Common myeloid progenitor, CD34-positive (primary cell): ENCODE data around the gene PSMC4.

Experiments
- CTCF ChIA-PET: fragments of 350-600 bp; sonication (Branson Sonifier 250); formaldehyde crosslinking; loops from one replicate; lab custom pipeline; 2021; ENCODE audit warnings: antibody characterized with exemption; lab: Charles Lee
- POLR2A ChIA-PET: fragments of 350-600 bp; sonication (Branson Sonifier 250); formaldehyde crosslinking; loops from one replicate; lab custom pipeline; 2021; ENCODE audit warnings: antibody characterized with exemption; lab: Charles Lee
- DNase-seq, 3 donors: peaks; one replicate each; pipeline versions ENCODE4 v3.0.0 to v3.0.0-alpha.2; 2013
- H3K27ac ChIP-seq, 2 experiments: 1 replicate in 1 of 2; 2 replicates in 1 of 2; pipeline ENCODE4 v1.7.0; 2013; ENCODE audit warnings: inconsistent platforms in 2 of 2, low read length in 2 of 2, mild to moderate bottlenecking in 2 of 2, low read depth in 1 of 2, moderate library complexity in 1 of 2; ENCODE audit not compliant: severe bottlenecking in 2 of 2, insufficient read depth in 1 of 2, poor library complexity in 1 of 2
- H3K27me3 ChIP-seq, 5 experiments: replicated peaks in 2 of 5; 1 replicate in 3 of 5; 2 replicates in 2 of 5; pipeline versions ENCODE4 v1.6.1 to v1.7.0; 2013; ENCODE audit warnings: low read length in 4 of 5, mild to moderate bottlenecking in 2 of 5, moderate library complexity in 2 of 5, inconsistent platforms in 1 of 5; ENCODE audit not compliant: insufficient read depth in 5 of 5, control insufficient read depth in 4 of 5
- H3K36me3 ChIP-seq, 4 experiments: 1 replicate in 2 of 4; 2 replicates in 2 of 4; pipeline versions ENCODE4 v1.6.1 to v1.7.0; 2013; ENCODE audit warnings: low read length in 3 of 4, control low read depth in 1 of 4, mild to moderate bottlenecking in 1 of 4; ENCODE audit not compliant: control insufficient read depth in 4 of 4, insufficient read depth in 4 of 4
- H3K4me1 ChIP-seq, 4 experiments: 1 replicate in 3 of 4; 2 replicates in 1 of 4; pipeline versions ENCODE4 v1.6.1 to v1.7.1; 2013; ENCODE audit warnings: low read length in 3 of 4, mild to moderate bottlenecking in 3 of 4, control low read depth in 1 of 4, inconsistent platforms in 1 of 4, moderate library complexity in 1 of 4; ENCODE audit not compliant: control insufficient read depth in 4 of 4, insufficient read depth in 4 of 4; ENCODE audit errors: control extremely low read depth in 1 of 4
- H3K4me3 ChIP-seq, 7 experiments: 1 replicate in 4 of 7; 2 replicates in 3 of 7; pipeline versions ENCODE4 v1.5.1 to v1.7.0; 2013; ENCODE audit warnings: mild to moderate bottlenecking in 7 of 7, low read length in 6 of 7, moderate library complexity in 6 of 7, inconsistent platforms in 2 of 7, low read depth in 2 of 7, control low read depth in 1 of 7; ENCODE audit not compliant: insufficient read depth in 4 of 7, control insufficient read depth in 1 of 7; ENCODE audit errors: extremely low read depth in 1 of 7
- H3K9me3 ChIP-seq, 5 experiments: 1 replicate in 4 of 5; 2 replicates in 1 of 5; pipeline versions ENCODE4 v1.6.1 to v1.7.1; 2013; ENCODE audit warnings: low read length in 4 of 5, mild to moderate bottlenecking in 2 of 5, inconsistent platforms in 1 of 5, low read depth in 1 of 5, moderate library complexity in 1 of 5; ENCODE audit not compliant: control insufficient read depth in 4 of 5, insufficient read depth in 2 of 5; ENCODE audit errors: control extremely low read depth in 1 of 5
- WGBS: methylation state at CpG from one replicate; pipeline ENCODE4 v1.1.5; 2013; ENCODE audit not compliant: insufficient coverage; 5-methylcytosine and 5-hydroxymethylcytosine counted together

The PSMC4 gene

DNA sequence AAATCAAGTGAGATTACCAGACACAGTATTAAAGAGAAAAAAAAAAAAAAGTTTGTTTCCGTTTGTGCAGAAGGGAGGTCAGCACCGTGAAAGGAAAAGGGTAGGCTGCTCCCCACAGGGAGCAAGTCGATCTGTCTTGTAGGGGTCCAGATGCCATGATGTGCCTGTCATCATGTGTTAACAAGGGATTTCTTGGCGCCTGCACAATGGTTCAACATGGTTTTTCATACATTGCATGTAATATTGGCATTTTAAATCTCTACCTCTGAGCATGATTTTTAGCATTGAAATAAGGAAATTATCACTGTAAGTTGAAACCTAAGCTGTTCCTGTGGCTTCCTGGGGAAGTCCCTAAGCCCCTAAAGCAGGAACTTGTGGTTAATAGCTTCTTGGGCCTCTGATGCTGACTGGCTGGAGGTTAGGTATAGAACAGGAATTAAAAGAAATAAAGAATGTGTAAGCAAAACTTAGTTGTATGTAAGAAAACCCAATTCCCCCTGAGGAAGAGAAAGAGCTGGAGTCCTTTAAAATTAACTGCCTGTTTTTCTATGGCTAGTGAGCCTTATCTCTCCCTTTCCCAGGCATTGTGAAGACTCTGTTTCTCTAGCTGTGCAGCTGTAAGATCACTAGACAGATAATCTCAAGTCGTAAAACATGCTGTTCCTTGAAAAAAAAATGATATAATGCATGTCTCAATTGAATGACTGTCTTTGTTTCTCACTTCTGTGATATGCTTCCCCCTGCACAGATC is 29.2 kb upstream of the PSMC4 start:
- ChIA-PET POLR2A (interaction anchor here (1.4 kb wide), 1 partner anchor 12 kb away, joined by 4 read pairs; no protein-coding TSS in a partner anchor), CTCF (interaction anchor here (1.4 to 2.1 kb wide), 2 partner anchors 12 to 29 kb away, joined by 6 to 13 read pairs; partner anchors contain the start of gene PSMC4)
- no peaks in the 10 kb centered on the region for H3K36me3 ChIP-seq
- H3K27me3 ChIP-seq, result peaks cover 0 to 76% (median 34%) of the 10 kb centered on the region in 5 experiments
- H3K9me3 ChIP-seq, result peaks cover 2 to 16% (median 10%) of the 10 kb centered on the region in 5 experiments
- 0% methylated on average over 3 of the region's 5 CpGs for WGBS
- DNase-seq, result peak; percentile 88 to 97 (median 96)
- H3K27ac ChIP-seq, result no peak overlapping the region
- H3K4me3 ChIP-seq, result peak overlapping the region in 1 of 7 experiments; percentile 19
- H3K4me1 ChIP-seq, result peaks cover 15 to 21% (median 17%) of the 10 kb centered on the region in 4 experiments

DNA sequence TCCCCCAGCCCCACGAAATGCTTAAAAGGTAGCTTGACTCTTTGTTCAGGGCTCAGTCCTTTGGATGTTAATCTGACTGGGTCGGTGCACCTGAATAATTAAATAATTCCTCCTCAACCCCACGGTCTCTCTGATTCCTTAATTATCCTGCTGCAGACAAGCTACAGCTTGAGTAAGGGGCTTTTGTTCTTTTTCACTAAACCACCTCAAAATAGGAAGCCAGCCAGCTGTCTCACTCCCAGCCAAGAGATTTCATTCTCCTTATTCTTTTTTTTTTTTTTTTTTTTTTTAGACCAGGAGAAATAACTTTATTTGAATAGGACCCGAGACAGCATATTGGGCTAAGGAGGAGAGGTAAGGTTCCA is 28.6 kb upstream of the PSMC4 start:
- 14% methylated on average over 2 of the region's 4 CpGs for WGBS
- H3K4me1 ChIP-seq, result peaks cover 15 to 21% (median 17%) of the 10 kb centered on the region in 4 experiments
- no peak overlapping the region for H3K27ac ChIP-seq
- POLR2A ChIA-PET, result interaction anchor here (1.4 kb wide), 1 partner anchor 11 kb away, joined by 4 read pairs; no protein-coding TSS in a partner anchor
- DNase-seq, result no peak
- no peaks in the 10 kb centered on the region for H3K36me3 ChIP-seq
- peaks cover 0 to 73% (median 28%) of the 10 kb centered on the region in 5 experiments for H3K27me3 ChIP-seq
- peaks cover 2 to 16% (median 10%) of the 10 kb centered on the region in 5 experiments for H3K9me3 ChIP-seq
- H3K4me3 ChIP-seq, result peak overlapping the region in 1 of 7 experiments; percentile 19
- CTCF ChIA-PET, result interaction anchor here (1.4 to 2.1 kb wide), 2 partner anchors 11 to 28 kb away, joined by 6 to 13 read pairs; partner anchors contain the start of gene PSMC4

DNA sequence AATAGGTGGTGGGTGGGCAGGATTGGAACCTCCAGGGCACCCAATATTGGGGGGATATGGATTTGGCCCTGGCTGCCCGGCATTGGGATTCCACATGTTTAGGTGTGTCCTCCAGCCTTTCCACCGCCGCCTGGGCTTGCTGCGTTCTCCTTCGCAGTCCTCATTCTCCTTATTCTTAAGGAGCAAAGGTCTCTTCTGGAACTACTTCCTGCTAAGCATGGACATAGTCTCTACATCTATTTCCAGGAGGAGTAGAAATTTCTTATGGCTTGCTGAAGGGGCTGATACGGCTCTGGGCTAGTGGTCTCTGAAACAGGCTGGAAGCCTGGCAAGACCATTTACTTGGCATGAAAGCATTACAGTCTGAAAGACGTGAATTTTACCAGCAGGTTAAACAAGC is 27.4 kb upstream of the PSMC4 start:
- Histone ChIP-seq H3K27me3 (peaks cover 0 to 72% (median 20%) of the 10 kb centered on the region in 5 experiments), H3K4me1 (peaks cover 15 to 21% (median 17%) of the 10 kb centered on the region in 4 experiments), H3K36me3 (no peaks in the 10 kb centered on the region), H3K9me3 (peaks cover 2 to 16% (median 10%) of the 10 kb centered on the region in 5 experiments), H3K27ac (no peak overlapping the region), H3K4me3 (no peak overlapping the region)
- POLR2A ChIA-PET, result interaction anchor here (0.5 kb wide), 1 partner anchor 14 kb away, joined by 3 read pairs; no protein-coding TSS in a partner anchor
- WGBS, result 88% methylated on average over 6 of the region's 7 CpGs
- no peak for DNase-seq
- CTCF ChIA-PET, result no interaction called here

- Histone ChIP-seq H3K27ac (no peak overlapping the region), H3K27me3 (peaks cover 0 to 78% (median 36%) of the 10 kb centered on the region in 5 experiments), H3K9me3 (no peaks in the 10 kb centered on the region), H3K36me3 (no peaks in the 10 kb centered on the region), H3K4me3 (no peak overlapping the region), H3K4me1 (peaks cover 9 to 13% (median 11%) of the 10 kb centered on the region in 4 experiments)
- POLR2A ChIA-PET, result no interaction called here
- WGBS, result 86% methylated on average over 4 of the region's 4 CpGs
- no peak for DNase-seq
- CTCF ChIA-PET, result interaction anchor here (1.2 to 3.1 kb wide), 3 partner anchors 14 to 24 kb away, joined by 3 to 13 read pairs (median 3); partner anchors contain the start of gene PSMC4
Observed at GRCh38 chr19:39946532-39946931, 24.4 kb upstream of the PSMC4 start.

DNA sequence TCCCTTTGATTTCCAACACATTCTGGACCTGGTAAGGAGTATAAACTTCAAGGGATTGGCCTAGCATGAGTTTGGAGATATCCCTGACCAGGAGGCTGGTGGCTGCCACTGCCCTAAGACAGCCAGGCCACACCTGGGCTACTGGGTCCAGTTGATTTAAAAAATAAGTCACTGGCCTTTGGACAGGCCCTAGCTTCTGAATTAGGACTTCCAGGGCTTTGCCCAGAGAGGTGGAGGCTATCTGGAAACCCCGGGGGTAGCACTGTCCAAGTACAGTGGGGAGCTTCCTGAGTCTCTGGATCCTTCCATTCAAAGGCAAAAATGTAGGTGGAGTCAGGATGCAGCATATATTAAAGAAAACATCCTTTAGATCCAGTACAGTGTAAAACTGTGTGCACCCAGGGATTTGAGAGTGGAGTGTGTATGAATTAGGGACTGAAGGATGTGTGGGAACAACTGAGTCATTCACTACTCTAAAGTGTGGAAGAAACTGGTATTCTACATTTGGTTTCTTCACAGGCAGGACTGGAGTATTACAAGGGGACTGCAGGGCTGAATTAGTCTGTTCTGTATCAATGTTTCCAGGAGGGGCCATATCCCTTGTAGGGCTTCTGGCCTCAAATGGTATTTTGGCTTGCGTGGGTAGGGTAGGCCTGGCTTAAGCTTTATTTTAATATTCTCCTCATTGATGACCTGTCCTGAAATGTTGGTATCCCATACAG is 21.8 kb upstream of the PSMC4 start:
- POLR2A ChIA-PET, result no interaction called here

DNA sequence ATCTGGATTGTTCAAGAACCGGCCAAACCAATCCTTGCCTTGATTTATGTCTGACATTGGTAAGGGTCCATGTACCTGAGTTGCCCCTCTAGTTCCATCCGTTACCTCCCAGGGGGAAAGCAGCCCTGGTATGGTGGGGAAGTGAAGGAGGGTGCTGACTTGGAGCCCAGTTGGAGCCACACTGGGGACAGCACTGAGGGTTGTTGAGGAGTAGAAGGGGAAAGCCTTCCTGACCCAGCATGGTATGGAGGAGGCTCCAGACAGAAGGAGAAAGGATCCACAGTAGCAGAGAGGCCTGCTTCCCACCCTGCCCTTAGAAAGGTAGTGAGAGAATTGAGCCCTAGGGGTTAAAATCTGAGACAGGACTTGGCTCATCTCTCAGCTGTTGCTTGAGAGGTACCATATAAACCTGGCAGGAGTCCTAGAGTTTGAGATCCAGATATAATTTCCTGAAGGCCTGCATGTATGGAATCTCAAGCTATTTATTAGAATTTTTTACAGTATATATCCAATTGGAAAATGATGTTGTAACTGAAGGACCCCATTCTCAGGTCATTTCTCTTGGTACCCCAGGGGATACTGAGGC is 19.8 kb upstream of the PSMC4 start:
- ChIA-PET POLR2A (no interaction called here), CTCF (interaction anchor here (0.9 to 1.0 kb wide), 2 partner anchors 18 to 19 kb away, joined by 3 read pairs; partner anchors contain the start of gene PSMC4)
- Histone ChIP-seq H3K27ac (no peak overlapping the region), H3K27me3 (peaks cover 0 to 84% (median 31%) of the 10 kb centered on the region in 5 experiments), H3K4me3 (no peak overlapping the region), H3K4me1 (peaks cover 8 to 19% (median 16%) of the 10 kb centered on the region in 4 experiments), H3K36me3 (no peaks in the 10 kb centered on the region), H3K9me3 (no peaks in the 10 kb centered on the region)
- DNase-seq, result no peak
- WGBS, result 100% methylated on average over 1 of the region's 2 CpGs

More for the DNA sequence above, 21.8 kb upstream of the PSMC4 start:
- no peak for DNase-seq
- no peaks in the 10 kb centered on the region for H3K36me3 ChIP-seq
- no peak overlapping the region for H3K27ac ChIP-seq
- H3K4me3 ChIP-seq, result no peak overlapping the region
- CTCF ChIA-PET, result no interaction called here
- H3K9me3 ChIP-seq, result no peaks in the 10 kb centered on the region
- H3K27me3 ChIP-seq, result peaks cover 0 to 85% (median 39%) of the 10 kb centered on the region in 5 experiments
- H3K4me1 ChIP-seq, result peaks cover 8 to 19% (median 17%) of the 10 kb centered on the region in 4 experiments
- no CpG with 5 or more reads among the region's 2 CpGs for WGBS
